Measurements from ENCODE around the gene PPP2R3B.

The PPP2R3B gene

GRCh38 chrX:372856-373640 is 13.7 kb downstream of the PPP2R3B start:
- ChIA-PET CTCF (no interaction called here), POLR2A (no interaction called here)
- TF ChIP-seq ZNF384 (IDR thresholded peaks at IDR 0.05): no peak
- TF ChIP-seq ELF4 (IDR thresholded peaks at IDR 0.05): no peak
- TF ChIP-seq FOXA1 (IDR thresholded peaks at IDR 0.05): no peak
- DNase-seq (ENCODE audit: extremely low spot score): no peak

DNA sequence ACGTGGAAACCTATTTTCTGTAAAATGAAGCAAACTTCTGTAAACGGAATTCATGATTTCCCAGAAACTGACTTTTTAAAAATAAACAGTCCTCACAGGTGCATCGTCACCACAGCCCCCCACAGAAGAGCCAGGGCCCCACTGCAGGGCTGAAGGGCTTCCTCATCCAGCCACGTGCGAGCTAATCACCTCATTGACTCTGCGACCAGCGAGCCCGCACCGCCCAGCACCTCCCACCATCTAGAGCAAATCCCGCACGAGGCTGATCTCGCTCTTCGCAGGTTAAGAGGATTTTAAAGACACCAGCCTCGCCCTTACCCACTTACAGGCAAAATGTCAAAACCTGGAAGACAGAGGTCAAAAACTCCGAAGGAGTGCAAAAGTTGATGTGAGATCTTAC is 14.8 kb downstream of the PPP2R3B start:
- TF ChIP-seq ARNT (IDR thresholded peaks at IDR 0.05) (no peak), CTBP1 (IDR thresholded peaks at IDR 0.05; ENCODE audit: borderline replicate concordance) (no peak), PKNOX1 (IDR thresholded peaks at IDR 0.05) (no peak), BHLHE40 (IDR thresholded peaks at IDR 0.05; ENCODE audit: borderline replicate concordance) (no peak), ELF4 (IDR thresholded peaks at IDR 0.05) (no peak), TARDBP (IDR thresholded peaks at IDR 0.05) (no peak), NFRKB (IDR thresholded peaks at IDR 0.05) (no peak), SUZ12 (IDR thresholded peaks at IDR 0.05) (no peak), FOXA1 (IDR thresholded peaks at IDR 0.05) (no peak), LEF1 (IDR thresholded peaks at IDR 0.05; ENCODE audit: borderline replicate concordance) (no peak), HDGF (IDR thresholded peaks at IDR 0.05; ENCODE audit: borderline replicate concordance) (no peak), ZNF384 (IDR thresholded peaks at IDR 0.05) (no peak), FOXK2 (IDR thresholded peaks at IDR 0.05) (no peak), SP1 (IDR thresholded peaks at IDR 0.05) (no peak), FOXM1 (IDR thresholded peaks at IDR 0.05; ENCODE audit: borderline replicate concordance) (no peak), L3MBTL2 (conservative IDR thresholded peaks at IDR 0.05) (no peak)
- POLR2A ChIA-PET: no interaction called here
- CTCF ChIA-PET: no interaction called here
- no peak for DNase-seq (ENCODE audit: extremely low spot score)

DNA sequence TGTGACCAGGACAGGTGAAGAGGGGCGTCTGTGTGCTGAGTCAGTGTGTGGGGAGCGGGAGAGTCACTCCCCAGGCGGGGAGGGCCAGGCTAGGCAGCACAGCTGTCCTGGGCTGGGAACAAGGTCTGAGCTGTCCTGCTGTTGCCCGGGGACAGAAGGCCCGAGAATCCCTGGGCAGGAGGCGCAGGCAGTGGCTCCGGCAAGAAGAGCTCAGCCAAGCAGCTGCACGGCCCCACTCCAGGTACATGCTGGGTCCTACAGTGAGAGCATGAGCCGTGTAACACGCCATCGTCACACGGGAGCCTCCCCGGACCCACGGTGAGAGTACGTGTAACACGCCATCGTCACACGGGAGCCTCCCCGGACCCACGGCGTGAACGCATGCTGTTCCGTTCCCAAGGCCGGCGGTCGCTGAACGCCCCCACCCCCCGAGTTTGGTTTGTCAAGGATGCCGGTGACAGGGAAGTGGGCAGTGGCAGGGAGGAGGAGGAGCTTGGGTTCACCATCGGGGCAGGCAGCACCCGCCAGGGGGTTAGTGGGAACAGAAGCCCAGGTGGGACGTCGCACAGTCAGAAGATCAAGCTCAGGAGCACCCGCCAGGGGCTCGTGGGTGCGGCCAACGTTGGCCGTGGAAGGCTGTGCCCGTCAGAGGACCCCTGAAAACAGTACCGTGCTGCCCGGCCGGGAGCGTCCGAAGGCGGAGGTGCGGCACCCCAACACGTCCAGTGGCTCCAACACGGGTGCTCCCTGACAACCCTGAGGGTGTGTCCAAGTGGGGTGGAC is 15.6 kb downstream of the PPP2R3B start:
- no peak for TF ChIP-seq FOXA1 (IDR thresholded peaks at IDR 0.05)
- no peak for TF ChIP-seq SP1 (IDR thresholded peaks at IDR 0.05)
- TF ChIP-seq TARDBP (IDR thresholded peaks at IDR 0.05): no peak
- CTCF ChIA-PET: no interaction called here
- no peak for DNase-seq (ENCODE audit: extremely low spot score)
- POLR2A ChIA-PET: no interaction called here

DNA sequence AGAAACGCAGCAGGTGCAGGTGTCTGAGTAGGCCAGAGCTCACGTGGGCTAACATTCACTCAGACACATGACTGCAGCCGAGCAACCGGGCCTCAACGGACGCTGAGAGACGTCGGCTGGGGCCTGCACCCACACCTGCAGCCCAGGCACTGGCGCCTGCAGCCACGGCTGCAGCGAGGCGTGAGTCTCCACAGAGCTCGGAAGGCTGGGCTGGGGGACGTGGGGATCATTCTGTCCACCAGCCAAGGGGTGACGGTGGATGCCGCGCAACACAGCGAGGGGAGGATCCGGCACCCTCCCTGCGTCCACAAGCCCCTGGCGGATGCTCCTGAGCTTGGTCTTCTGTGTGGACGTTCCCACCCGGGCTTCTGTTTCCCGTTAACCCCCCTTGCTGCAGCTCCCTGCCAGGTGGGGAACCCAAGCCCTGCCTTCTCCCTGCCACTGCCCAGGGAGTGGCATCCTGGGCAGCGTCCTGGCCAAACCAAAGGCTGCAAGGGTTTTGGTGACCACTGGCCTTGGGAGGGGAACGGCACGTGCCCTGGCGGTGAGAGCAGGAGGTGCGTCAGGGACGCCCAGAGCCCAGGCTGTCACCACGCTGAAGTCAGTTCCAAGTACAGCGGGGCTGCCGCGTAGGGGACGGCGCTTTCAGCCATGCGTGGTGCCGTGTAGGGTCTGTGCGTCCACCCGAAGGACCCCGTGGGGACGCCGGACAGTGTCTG is 16.3 kb downstream of the PPP2R3B start:
- TF ChIP-seq NFRKB (IDR thresholded peaks at IDR 0.05) (no peak), SP1 (IDR thresholded peaks at IDR 0.05) (no peak), BHLHE40 (IDR thresholded peaks at IDR 0.05; ENCODE audit: borderline replicate concordance) (no peak), ARNT (IDR thresholded peaks at IDR 0.05) (no peak), LEF1 (IDR thresholded peaks at IDR 0.05; ENCODE audit: borderline replicate concordance) (no peak), FOXA1 (IDR thresholded peaks at IDR 0.05) (no peak), FOXK2 (IDR thresholded peaks at IDR 0.05) (no peak), FOXM1 (IDR thresholded peaks at IDR 0.05; ENCODE audit: borderline replicate concordance) (no peak), CTBP1 (IDR thresholded peaks at IDR 0.05; ENCODE audit: borderline replicate concordance) (no peak), TARDBP (IDR thresholded peaks at IDR 0.05) (no peak), PKNOX1 (IDR thresholded peaks at IDR 0.05) (no peak), SUZ12 (IDR thresholded peaks at IDR 0.05) (no peak), L3MBTL2 (conservative IDR thresholded peaks at IDR 0.05) (no peak), HDGF (IDR thresholded peaks at IDR 0.05; ENCODE audit: borderline replicate concordance) (no peak), ELF4 (IDR thresholded peaks at IDR 0.05) (no peak), ZNF384 (IDR thresholded peaks at IDR 0.05) (no peak)
- ChIA-PET CTCF (no interaction called here), POLR2A (no interaction called here)
- no peak for DNase-seq (ENCODE audit: extremely low spot score)

GRCh38 chrX:369563-370101 is 17.1 kb downstream of the PPP2R3B start:
- TF ChIP-seq NFRKB (IDR thresholded peaks at IDR 0.05): no peak
- no peak for TF ChIP-seq FOXA1 (IDR thresholded peaks at IDR 0.05)
- TF ChIP-seq L3MBTL2 (conservative IDR thresholded peaks at IDR 0.05): no peak
- TF ChIP-seq SP1 (IDR thresholded peaks at IDR 0.05): no peak
- no peak for TF ChIP-seq TARDBP (IDR thresholded peaks at IDR 0.05)
- no peak for TF ChIP-seq CTBP1 (IDR thresholded peaks at IDR 0.05; ENCODE audit: borderline replicate concordance)
- no peak for TF ChIP-seq LEF1 (IDR thresholded peaks at IDR 0.05; ENCODE audit: borderline replicate concordance)
- no peak for TF ChIP-seq HDGF (IDR thresholded peaks at IDR 0.05; ENCODE audit: borderline replicate concordance)
- TF ChIP-seq FOXK2 (IDR thresholded peaks at IDR 0.05): no peak
- no peak for TF ChIP-seq ELF4 (IDR thresholded peaks at IDR 0.05)
- no peak for TF ChIP-seq ZNF384 (IDR thresholded peaks at IDR 0.05)
- TF ChIP-seq FOXM1 (IDR thresholded peaks at IDR 0.05; ENCODE audit: borderline replicate concordance): no peak
- TF ChIP-seq SUZ12 (IDR thresholded peaks at IDR 0.05): no peak
- TF ChIP-seq ARNT (IDR thresholded peaks at IDR 0.05): no peak
- no peak for TF ChIP-seq PKNOX1 (IDR thresholded peaks at IDR 0.05)
- no peak for TF ChIP-seq BHLHE40 (IDR thresholded peaks at IDR 0.05; ENCODE audit: borderline replicate concordance)
- CTCF ChIA-PET: no interaction called here
- POLR2A ChIA-PET: no interaction called here
- no peak for DNase-seq (ENCODE audit: extremely low spot score)
